ENCODE measurements around the gene FADS1.

DNA sequence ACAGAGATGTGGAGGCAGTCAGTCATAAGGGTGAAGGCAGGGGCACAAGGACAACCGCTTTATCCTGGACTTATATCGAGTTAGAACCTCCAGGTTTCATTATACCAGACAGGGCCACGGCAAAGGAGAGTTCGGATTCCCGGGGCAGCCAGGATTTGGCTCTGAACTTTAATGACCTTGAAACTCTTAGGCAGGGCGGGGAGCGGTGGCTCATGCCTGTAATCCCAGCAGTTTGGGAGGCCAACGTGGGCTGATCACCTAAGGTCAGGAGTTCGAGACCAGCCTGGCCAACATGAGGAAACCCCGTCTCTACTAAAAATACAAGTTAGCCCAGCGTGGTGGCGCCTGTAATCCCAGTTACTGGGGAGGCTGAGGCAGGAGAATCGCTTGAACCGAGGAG, 65.4 kb downstream of the FADS1 start:
- no peak for TF ChIP-seq EZH2 (IDR thresholded peaks at IDR 0.05; ENCODE audit: borderline replicate concordance, low read length)
- TF ChIP-seq, protein P1, sequence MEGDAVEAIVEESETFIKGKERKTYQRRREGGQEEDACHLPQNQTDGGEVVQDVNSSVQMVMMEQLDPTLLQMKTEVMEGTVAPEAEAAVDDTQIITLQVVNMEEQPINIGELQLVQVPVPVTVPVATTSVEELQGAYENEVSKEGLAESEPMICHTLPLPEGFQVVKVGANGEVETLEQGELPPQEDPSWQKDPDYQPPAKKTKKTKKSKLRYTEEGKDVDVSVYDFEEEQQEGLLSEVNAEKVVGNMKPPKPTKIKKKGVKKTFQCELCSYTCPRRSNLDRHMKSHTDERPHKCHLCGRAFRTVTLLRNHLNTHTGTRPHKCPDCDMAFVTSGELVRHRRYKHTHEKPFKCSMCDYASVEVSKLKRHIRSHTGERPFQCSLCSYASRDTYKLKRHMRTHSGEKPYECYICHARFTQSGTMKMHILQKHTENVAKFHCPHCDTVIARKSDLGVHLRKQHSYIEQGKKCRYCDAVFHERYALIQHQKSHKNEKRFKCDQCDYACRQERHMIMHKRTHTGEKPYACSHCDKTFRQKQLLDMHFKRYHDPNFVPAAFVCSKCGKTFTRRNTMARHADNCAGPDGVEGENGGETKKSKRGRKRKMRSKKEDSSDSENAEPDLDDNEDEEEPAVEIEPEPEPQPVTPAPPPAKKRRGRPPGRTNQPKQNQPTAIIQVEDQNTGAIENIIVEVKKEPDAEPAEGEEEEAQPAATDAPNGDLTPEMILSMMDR (IDR thresholded peaks at IDR 0.05; ENCODE audit: low read length) = no peak
